Activated CD8-positive, alpha-beta T cell treated with anti-CD3 and anti-CD28 coated beads for 36 hours (primary cell): Measurements from ENCODE around the gene ITPRIPL2. TPM values are rescaled to one million over a fixed set of nuclear protein-coding genes. Genes with fewer than 3 reads are reported as not detected.

Experiments
- ATAC-seq: fragments of 200-7000 bp; cut with Tn5 transposase; one replicate; pipeline ENCODE4 v1.10.0; 2021; ENCODE audit warnings: mild to moderate bottlenecking, moderate library complexity
- CTCF ChIA-PET: fragments of 350-600 bp; sonication (Branson Sonifier 250); formaldehyde crosslinking; loops from one replicate; lab custom pipeline; 2021; ENCODE audit warnings: antibody characterized with exemption; lab: Charles Lee
- POLR2A ChIA-PET: fragments of 350-600 bp; sonication (Branson Sonifier 250); formaldehyde crosslinking; loops from one replicate; lab custom pipeline; 2021; ENCODE audit warnings: antibody characterized with exemption; lab: Charles Lee
- DNase-seq: peaks from one replicate; pipeline ENCODE4 v3.0.0-alpha.2; 2020
- H3K27ac Mint-ChIP-seq: one replicate; pipeline ENCODE4 v1.8.0; 2021; ENCODE audit warnings: mild to moderate bottlenecking, mixed read lengths
- H3K27me3 Mint-ChIP-seq: one replicate; pipeline ENCODE4 v1.8.0; 2021; ENCODE audit warnings: mixed read lengths
- H3K36me3 Mint-ChIP-seq: one replicate; pipeline ENCODE4 v1.8.0; 2021; ENCODE audit warnings: low read depth, mixed read lengths
- H3K4me1 Mint-ChIP-seq: one replicate; pipeline ENCODE4 v1.8.0; 2021; ENCODE audit warnings: low read depth, mixed read lengths
- H3K4me3 Mint-ChIP-seq: one replicate; pipeline ENCODE4 v1.8.0; 2021; ENCODE audit warnings: mild to moderate bottlenecking, moderate library complexity, mixed read lengths
- H3K9me3 Mint-ChIP-seq: one replicate; pipeline ENCODE4 v1.8.0; 2021; ENCODE audit warnings: mixed read lengths
- intact Hi-C: fragments of 100-400 bp; cut with micrococcal nuclease; formaldehyde crosslinking; loops from one replicate; pipeline ENCODE4 v1.10.0; 2022
- total RNA-seq, 2 experiments: library from RNA; stranded (reverse); gene quantifications; one replicate each; pipeline ENCODE4 v1.2.3, GENCODE V29; 2021
- TF ChIP-seq, protein P1 (sequence below): fragments of 200-600 bp; IDR thresholded peaks from one replicate; pipeline ENCODE4 v1.8.0; 2022; ENCODE audit warnings: antibody characterized with exemption, mild to moderate bottlenecking

ITPRIPL2 gene
- total RNA-seq, 2 experiments from 2014 or later, result 1.3 to 1.9 TPM

DNA sequence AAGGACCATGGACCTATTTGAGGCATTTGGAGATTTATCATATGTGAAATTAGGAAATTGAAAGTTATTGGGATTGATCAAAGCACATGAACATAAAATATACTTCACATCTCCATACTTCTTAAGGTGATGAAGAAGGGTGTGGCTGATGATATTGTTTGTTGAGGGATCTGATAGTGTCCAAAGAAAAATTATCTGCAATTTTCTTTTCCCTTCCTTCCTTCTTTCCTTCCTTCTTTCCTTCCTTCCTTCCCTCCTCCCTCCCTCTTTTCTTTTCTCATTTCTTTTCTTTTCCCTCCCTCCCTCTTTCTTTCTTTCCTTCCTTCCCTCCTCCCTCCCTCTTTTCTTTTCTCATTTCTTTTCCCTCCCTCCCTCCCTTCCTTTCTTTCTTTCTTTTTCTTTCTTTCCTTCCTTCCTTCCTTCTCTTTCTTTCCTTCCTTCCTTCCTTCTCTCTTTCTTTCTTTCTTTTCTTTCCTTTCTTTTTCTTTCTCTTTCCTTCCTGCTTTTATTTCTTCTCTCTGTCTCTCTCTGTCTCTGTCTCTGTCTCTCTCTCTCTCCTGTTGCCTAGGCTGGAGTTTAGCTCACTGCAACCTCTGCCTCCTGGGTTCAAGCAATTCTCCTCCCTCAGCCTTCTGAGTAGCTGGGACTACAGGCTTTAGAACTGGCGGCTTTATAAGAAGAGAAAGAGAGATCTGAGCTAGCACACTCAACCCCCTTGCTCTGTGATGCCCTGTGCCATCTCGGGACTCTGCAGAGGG lies 20.9 kb upstream of the ITPRIPL2 start:
- intact Hi-C loops, result no loop called here
- H3K27ac Mint-ChIP-seq, result no peak overlapping the region
- ATAC-seq (no peak), DNase-seq (no peak)
- peaks cover 9% of the 10 kb centered on the region for H3K27me3 Mint-ChIP-seq
- TF ChIP-seq, protein P1, sequence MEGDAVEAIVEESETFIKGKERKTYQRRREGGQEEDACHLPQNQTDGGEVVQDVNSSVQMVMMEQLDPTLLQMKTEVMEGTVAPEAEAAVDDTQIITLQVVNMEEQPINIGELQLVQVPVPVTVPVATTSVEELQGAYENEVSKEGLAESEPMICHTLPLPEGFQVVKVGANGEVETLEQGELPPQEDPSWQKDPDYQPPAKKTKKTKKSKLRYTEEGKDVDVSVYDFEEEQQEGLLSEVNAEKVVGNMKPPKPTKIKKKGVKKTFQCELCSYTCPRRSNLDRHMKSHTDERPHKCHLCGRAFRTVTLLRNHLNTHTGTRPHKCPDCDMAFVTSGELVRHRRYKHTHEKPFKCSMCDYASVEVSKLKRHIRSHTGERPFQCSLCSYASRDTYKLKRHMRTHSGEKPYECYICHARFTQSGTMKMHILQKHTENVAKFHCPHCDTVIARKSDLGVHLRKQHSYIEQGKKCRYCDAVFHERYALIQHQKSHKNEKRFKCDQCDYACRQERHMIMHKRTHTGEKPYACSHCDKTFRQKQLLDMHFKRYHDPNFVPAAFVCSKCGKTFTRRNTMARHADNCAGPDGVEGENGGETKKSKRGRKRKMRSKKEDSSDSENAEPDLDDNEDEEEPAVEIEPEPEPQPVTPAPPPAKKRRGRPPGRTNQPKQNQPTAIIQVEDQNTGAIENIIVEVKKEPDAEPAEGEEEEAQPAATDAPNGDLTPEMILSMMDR, result no peak
- ChIA-PET CTCF (no interaction called here), POLR2A (interaction anchor here (0.7 kb wide), 1 partner anchor 204 kb away, joined by 3 read pairs; no protein-coding TSS in a partner anchor)
- peaks cover 1% of the 10 kb centered on the region for H3K36me3 Mint-ChIP-seq
- peaks cover 17% of the 10 kb centered on the region for H3K9me3 Mint-ChIP-seq
- H3K4me3 Mint-ChIP-seq, result no peak overlapping the region
- peaks cover 7% of the 10 kb centered on the region for H3K4me1 Mint-ChIP-seq

DNA sequence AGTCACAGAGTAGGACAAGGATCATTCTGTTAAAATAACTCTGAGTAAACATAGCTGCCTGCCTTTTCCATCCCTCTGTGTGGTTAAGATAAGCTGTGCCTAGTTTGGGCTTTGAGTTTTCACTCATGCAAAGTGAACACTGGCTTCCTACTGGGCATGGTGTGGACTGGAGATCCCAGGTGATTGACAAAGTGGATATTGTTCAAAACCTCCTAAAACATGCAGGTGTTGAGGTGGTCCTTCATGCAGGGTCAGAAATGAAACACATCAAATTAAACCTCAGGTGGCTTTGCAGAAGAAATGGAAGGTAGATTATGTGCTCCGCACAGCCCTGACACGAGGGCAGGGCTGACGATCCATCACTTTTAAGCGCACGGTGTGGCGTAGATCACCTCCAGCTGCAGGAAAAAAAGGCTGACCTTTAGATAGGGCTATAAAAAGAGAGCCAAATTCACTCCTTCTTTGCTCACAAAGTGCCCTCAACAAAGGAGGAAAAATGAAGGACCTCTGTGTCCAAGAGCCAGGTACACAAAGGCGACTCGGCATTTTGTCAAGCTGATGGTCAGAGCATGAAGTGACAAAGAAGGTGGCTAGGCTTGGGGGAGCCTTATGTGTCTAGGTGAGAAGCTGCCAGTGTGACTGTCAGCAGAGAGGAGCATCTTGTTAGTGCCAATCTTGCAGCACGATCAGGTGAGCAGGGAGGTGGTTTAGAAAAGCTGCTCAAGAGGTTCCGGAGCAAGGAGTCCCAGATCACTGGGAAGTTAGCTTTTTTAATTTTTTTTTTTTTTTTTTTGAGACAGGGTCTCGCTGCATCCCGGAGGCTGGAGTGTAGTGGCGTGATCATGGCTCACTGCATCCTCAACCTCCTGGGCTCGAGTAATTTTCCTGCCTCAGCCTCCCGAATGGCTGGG lies 19.9 kb upstream of the ITPRIPL2 start:
- H3K4me1 Mint-ChIP-seq, result peaks cover 7% of the 10 kb centered on the region
- no peak for DNase-seq
- H3K9me3 Mint-ChIP-seq, result peaks cover 19% of the 10 kb centered on the region
- no peak overlapping the region for H3K4me3 Mint-ChIP-seq
- H3K36me3 Mint-ChIP-seq, result peaks cover 3% of the 10 kb centered on the region
- peaks cover 11% of the 10 kb centered on the region for H3K27me3 Mint-ChIP-seq
- ChIA-PET POLR2A (no interaction called here), CTCF (interaction anchor here (1.3 to 2.8 kb wide), 2 partner anchors 9 to 85 kb away, joined by 3 to 20 read pairs; no protein-coding TSS in a partner anchor)
- no peak overlapping the region for H3K27ac Mint-ChIP-seq
- intact Hi-C loops, result no loop called here
- ATAC-seq, result no peak
- TF ChIP-seq, protein P1, result no peak

DNA sequence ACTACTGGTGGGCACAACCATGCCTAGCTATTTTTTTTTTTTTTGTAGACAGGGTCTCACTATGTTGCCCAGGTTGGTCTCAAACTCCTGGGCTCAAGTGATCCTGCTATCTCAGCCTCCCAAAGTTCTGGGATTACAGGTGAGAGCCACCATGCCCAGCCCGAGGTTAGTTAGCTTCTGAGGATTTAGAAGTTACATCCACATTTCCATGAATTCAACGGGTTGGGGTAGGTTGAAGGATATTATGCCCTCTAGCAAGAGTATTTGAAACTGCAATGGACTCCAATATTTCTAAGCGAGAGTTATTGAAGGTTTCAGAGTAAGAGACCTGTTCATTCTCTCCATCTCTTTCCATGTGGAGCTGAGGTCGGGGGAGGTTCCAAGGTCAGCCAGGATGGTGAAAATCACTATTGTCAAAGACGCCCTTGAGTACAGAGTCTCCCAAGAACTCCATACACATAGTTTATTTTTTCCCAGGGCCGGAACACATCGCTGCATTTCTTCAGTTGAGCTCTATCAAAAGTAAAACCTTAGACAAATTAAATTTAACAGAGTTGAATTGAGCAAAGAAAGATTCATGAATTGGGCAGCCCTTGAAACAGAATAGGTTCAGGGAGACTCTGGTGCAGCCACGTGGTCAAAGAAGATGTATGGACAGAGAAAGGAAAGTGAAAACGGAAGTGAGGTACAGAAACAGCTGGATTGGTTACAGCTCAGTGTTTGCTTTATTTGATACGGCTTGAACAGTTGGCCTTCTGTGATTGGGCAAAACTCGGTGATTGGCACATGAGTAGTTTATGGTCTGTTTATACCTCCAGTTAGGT lies 19.0 kb upstream of the ITPRIPL2 start:
- Mint-ChIP-seq H3K27me3 (peaks cover 11% of the 10 kb centered on the region), H3K4me3 (no peak overlapping the region), H3K9me3 (peaks cover 19% of the 10 kb centered on the region), H3K36me3 (peaks cover 3% of the 10 kb centered on the region), H3K27ac (no peak overlapping the region), H3K4me1 (peaks cover 7% of the 10 kb centered on the region)
- TF ChIP-seq, protein P1, result no peak
- ATAC-seq (peak; percentile 71), DNase-seq (peak; percentile 13)
- intact Hi-C loops, result no loop called here
- POLR2A ChIA-PET, result interaction anchor here (0.9 kb wide), 1 partner anchor 12 kb away, joined by 3 read pairs; no protein-coding TSS in a partner anchor
- CTCF ChIA-PET, result interaction anchor here (0.9 to 2.8 kb wide), 3 partner anchors 10 to 84 kb away, joined by 3 to 20 read pairs (median 3); no protein-coding TSS in a partner anchor

DNA sequence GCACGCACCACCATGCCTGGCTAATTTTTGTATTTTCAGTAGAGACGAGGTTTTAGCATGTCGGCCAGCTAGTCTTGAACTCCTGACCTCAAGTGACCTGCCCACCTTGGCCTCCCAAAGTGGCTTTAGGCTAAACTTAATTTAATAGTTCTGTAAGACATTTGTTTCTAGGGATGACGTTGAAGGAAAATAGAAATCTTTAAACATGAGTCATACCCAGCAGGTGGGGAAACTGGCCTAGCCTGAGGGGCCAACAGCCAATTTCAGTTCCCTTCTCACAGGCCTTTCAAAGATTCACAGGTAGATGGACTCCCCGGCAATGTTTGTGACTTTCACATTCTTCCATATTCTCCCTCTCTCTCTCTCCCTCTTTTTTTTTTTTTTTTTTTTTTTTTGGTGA lies 18.1 kb upstream of the ITPRIPL2 start:
- ChIA-PET CTCF (interaction anchor here (2.8 kb wide), 1 partner anchor 10 kb away, joined by 20 read pairs; no protein-coding TSS in a partner anchor), POLR2A (interaction anchor here (0.9 kb wide), 1 partner anchor 13 kb away, joined by 3 read pairs; no protein-coding TSS in a partner anchor)
- H3K4me3 Mint-ChIP-seq, result no peak overlapping the region
- ATAC-seq (no peak), DNase-seq (no peak)
- H3K27me3 Mint-ChIP-seq, result peaks cover 11% of the 10 kb centered on the region
- TF ChIP-seq, protein P1, result no peak
- H3K9me3 Mint-ChIP-seq, result peaks cover 21% of the 10 kb centered on the region
- no peak overlapping the region for H3K27ac Mint-ChIP-seq
- intact Hi-C loops, result no loop called here
- H3K36me3 Mint-ChIP-seq, result peaks cover 3% of the 10 kb centered on the region
- peaks cover 7% of the 10 kb centered on the region for H3K4me1 Mint-ChIP-seq
